Activated CD8-positive, alpha-beta memory T cell treated with anti-CD3 and anti-CD28 coated beads for 36 hours (primary cell): Measurements from ENCODE around the gene MKNK2. TPM values are rescaled to one million over a fixed set of nuclear protein-coding genes. Genes with fewer than 3 reads are reported as not detected.

Experiments used
- CTCF ChIA-PET: fragments of 350-600 bp; sonication (Branson Sonifier 250); formaldehyde crosslinking; loops from one replicate; lab custom pipeline; 2021; ENCODE audit warnings: antibody characterized with exemption; lab: Charles Lee
- POLR2A ChIA-PET: fragments of 350-600 bp; sonication (Branson Sonifier 250); formaldehyde crosslinking; loops from one replicate; lab custom pipeline; 2021; ENCODE audit warnings: antibody characterized with exemption; lab: Charles Lee
- total RNA-seq, 2 experiments: library from RNA; stranded (reverse); gene quantifications; one replicate each; pipeline ENCODE4 v1.2.3, GENCODE V29; 2021

The MKNK2 gene
- total RNA-seq, 2 experiments from 2014 or later = 164 to 171 TPM

GRCh38 chr19:2083174-2083854 lies 32.3 kb upstream of the MKNK2 start:
- ChIA-PET POLR2A (interaction anchor here (0.7 to 2.7 kb wide), 5 partner anchors 9 to 245 kb away, joined by 3 to 22 read pairs (median 5); partner anchors contain the start of genes LSM7, MKNK2 and MOB3A), CTCF (interaction anchor here (0.6 to 3.4 kb wide), 9 partner anchors 12 to 477 kb away, joined by 3 to 13 read pairs (median 3); no protein-coding TSS in a partner anchor)

GRCh38 chr19:2081873-2082810 lies 31.1 kb upstream of the MKNK2 start:
- ChIA-PET CTCF (interaction anchor here (0.7 to 3.4 kb wide), 6 partner anchors 13 to 63 kb away, joined by 3 to 13 read pairs (median 5); no protein-coding TSS in a partner anchor), POLR2A (interaction anchor here (0.7 to 2.7 kb wide), 4 partner anchors 10 to 31 kb away, joined by 3 to 22 read pairs (median 6); partner anchors contain the start of genes MKNK2 and MOB3A)

- POLR2A ChIA-PET = interaction anchor here (0.5 to 1.2 kb wide), 3 partner anchors 10 to 43 kb away, joined by 3 to 4 read pairs (median 3); no protein-coding TSS in a partner anchor
- CTCF ChIA-PET = interaction anchor here (1.2 kb wide), 1 partner anchor 10 kb away, joined by 3 read pairs; no protein-coding TSS in a partner anchor
Observed at GRCh38 chr19:2080336-2080988, 29.4 kb upstream of the MKNK2 start.

GRCh38 chr19:2079865-2080301 lies 28.8 kb upstream of the MKNK2 start:
- ChIA-PET POLR2A (interaction anchor here (0.6 kb wide), 1 partner anchor 9 kb away, joined by 4 read pairs; no protein-coding TSS in a partner anchor), CTCF (no interaction called here)

GRCh38 chr19:2079076-2079864 lies 28.2 kb upstream of the MKNK2 start:
- CTCF ChIA-PET = no interaction called here

DNA sequence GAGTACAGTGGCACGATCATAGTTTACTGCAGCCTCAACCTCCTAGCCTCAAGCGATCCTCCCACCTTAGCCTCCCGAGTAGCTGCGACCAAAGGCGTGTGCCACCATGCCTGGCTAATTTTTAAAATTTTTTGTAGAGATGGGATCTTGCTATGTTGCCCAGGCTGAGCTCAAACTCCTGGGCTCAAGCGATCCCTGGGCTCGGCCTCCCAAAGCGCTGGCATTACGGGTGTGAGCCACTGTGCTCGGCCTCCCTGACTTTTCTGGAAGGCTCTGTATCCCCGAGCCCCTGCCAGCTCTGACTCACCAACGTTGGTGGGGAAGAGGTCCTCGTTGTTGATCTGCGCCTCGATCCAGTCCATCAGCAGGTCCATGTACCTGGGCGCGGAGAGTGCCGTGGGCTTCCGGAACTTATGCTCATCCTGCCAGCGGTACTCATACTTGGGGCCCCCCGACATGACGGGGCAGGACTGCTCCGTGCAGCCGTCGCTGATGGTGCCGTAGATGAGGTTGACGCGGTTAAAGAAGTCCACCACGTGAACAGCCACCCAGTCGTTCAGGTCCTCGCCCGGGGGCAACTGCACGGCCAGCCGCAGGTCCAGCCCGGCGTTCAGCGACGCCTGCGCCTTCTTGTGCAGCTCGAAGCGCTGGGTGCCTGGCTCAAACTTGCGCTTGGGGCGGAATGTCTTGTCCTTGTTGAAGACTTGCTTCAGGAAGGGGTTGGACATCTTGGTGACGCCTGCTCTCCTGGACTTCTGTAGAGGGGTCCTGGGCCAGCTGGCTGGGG lies 27.0 kb upstream of the MKNK2 start:
- POLR2A ChIA-PET = no interaction called here
- CTCF ChIA-PET = interaction anchor here (0.7 to 1.8 kb wide), 2 partner anchors 59 to 182 kb away, joined by 3 to 5 read pairs; no protein-coding TSS in a partner anchor

More at GRCh38 chr19:2079076-2079864, 28.2 kb upstream of the MKNK2 start:
- POLR2A ChIA-PET = no interaction called here

GRCh38 chr19:2077398-2077797 lies 26.4 kb upstream of the MKNK2 start:
- POLR2A ChIA-PET = no interaction called here
- CTCF ChIA-PET = interaction anchor here (1.8 kb wide), 1 partner anchor 58 kb away, joined by 5 read pairs; no protein-coding TSS in a partner anchor

- ChIA-PET POLR2A (interaction anchor here (0.5 kb wide), 1 partner anchor 105 kb away, joined by 3 read pairs; no protein-coding TSS in a partner anchor), CTCF (interaction anchor here (1.8 kb wide), 1 partner anchor 57 kb away, joined by 5 read pairs; no protein-coding TSS in a partner anchor)
Observed at GRCh38 chr19:2076526-2076944, 25.5 kb upstream of the MKNK2 start.

GRCh38 chr19:2072757-2073551 lies 21.9 kb upstream of the MKNK2 start:
- ChIA-PET POLR2A (no interaction called here), CTCF (interaction anchor here (0.7 to 1.3 kb wide), 3 partner anchors 21 to 676 kb away, joined by 3 to 4 read pairs (median 3); no protein-coding TSS in a partner anchor)

DNA sequence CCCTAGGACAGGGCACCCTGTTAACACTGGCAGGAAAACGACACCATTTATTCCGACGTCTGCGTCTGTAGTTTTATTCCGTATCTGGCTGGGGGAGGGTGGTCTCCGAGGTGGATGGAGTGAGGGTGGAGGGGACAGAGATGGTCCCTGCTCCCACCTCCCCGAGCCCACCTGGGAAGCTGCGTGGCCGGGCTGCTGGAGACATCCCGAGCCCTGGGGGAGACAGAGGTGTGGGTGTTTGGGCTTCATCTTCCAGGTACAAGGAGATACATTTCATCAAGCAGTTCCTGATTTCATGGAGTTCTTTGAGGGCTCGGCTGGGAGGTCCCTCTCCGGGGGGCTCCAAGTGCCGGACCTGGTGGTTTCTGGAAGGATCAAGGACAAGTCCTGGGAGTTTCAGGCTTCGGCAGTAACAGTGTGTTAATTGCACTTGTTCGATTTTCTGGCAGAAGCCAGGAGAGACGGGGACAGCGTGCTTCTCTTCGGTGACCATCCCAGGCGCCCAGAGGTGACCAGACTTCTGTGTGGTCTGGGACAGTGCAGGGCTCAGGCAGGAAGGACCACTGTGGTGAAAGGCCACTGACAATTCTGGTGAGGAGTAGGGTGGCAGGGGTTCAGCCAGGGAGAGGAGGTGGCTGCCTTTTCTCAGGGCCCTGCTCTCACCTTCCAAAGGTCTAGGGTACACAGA lies 20.1 kb upstream of the MKNK2 start:
- ChIA-PET POLR2A (interaction anchor here (0.7 kb wide), 1 partner anchor 9 kb away, joined by 4 read pairs; no protein-coding TSS in a partner anchor), CTCF (interaction anchor here (0.6 to 2.9 kb wide), 5 partner anchors 17 to 174 kb away, joined by 3 to 30 read pairs (median 3); no protein-coding TSS in a partner anchor)

DNA sequence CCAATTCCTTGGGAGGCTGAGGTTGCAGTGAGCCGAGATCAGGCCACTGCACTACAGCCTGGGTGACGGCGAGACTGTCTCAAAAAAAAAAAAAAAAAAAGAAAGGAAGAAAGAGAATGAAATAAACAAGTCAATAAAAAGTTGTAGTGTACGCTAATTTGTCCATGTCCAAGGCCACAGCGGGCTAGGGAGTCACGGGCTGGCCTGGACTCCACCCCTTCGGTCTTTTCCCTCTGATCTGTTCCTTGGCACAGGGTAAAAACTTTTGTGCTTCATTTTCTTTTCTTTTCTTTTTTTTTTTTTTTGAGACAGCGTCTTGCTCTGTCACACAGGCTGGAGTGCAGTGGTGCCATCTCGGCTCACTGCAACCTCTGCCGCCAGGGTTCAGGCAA lies 19.4 kb upstream of the MKNK2 start:
- CTCF ChIA-PET = interaction anchor here (0.7 to 2.9 kb wide), 11 partner anchors 10 to 173 kb away, joined by 3 to 30 read pairs (median 3); no protein-coding TSS in a partner anchor
- POLR2A ChIA-PET = interaction anchor here (0.7 kb wide), 1 partner anchor 10 kb away, joined by 4 read pairs; no protein-coding TSS in a partner anchor

- POLR2A ChIA-PET = interaction anchor here (0.6 kb wide), 2 partner anchors 10 to 126 kb away, joined by 4 to 7 read pairs; no protein-coding TSS in a partner anchor
- CTCF ChIA-PET = no interaction called here
Observed at GRCh38 chr19:2064788-2065524, 13.9 kb upstream of the MKNK2 start.

DNA sequence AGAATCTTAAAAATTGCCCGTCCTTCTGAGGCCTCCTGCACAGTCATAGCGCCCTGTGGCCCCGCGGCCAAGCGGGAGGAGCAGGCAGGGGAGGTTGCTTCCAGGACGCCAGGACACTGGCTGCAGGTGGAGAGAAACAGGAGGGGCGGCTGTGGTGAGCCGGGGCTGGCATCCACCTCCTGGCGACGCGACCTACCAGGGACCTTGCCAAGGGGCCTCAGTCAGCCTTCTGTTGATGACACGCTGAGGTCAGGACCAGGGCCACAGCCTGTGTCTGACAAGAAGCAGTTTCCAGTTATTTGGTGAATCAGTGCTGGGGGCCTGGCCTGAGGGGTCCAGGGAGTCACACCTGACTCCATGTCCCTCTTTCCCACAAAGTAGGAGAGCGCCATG lies 13.3 kb upstream of the MKNK2 start:
- POLR2A ChIA-PET = interaction anchor here (0.6 kb wide), 2 partner anchors 11 to 125 kb away, joined by 4 to 7 read pairs; no protein-coding TSS in a partner anchor
- CTCF ChIA-PET = no interaction called here

- POLR2A ChIA-PET = interaction anchor here (1.7 kb wide), 1 partner anchor 12 kb away, joined by 8 read pairs; no protein-coding TSS in a partner anchor
Observed at GRCh38 chr19:2063824-2064223, 12.8 kb upstream of the MKNK2 start.

More at GRCh38 chr19:2063824-2064223, 12.8 kb upstream of the MKNK2 start:
- CTCF ChIA-PET = interaction anchor here (0.6 to 1.0 kb wide), 2 partner anchors 12 to 22 kb away, joined by 4 to 6 read pairs; no protein-coding TSS in a partner anchor
